Neural cell (in vitro differentiated cells): Measurements from ENCODE around the gene TRIM5.

Experiments used
- EP300 ChIP-seq: fragments of 450-650 bp; conservative IDR thresholded peaks from 2 replicates; pipeline ENCODE4 v1.6.1; 2014; ENCODE audit warnings: antibody characterized with exemption, mild to moderate bottlenecking, moderate library complexity; ENCODE audit not compliant: poor library complexity, severe bottlenecking
- EZH2 ChIP-seq: fragments of 200-600, 300-800 bp; shearing (Covaris generic), sonication (generic); IDR thresholded peaks from 2 replicates; pipeline ENCODE4 v1.6.1; 2014; ENCODE audit warnings: antibody characterized with exemption, low read length, borderline replicate concordance, mild to moderate bottlenecking; ENCODE audit not compliant: insufficient read depth, poor library complexity, severe bottlenecking
- POLR2AphosphoS5 ChIP-seq: IDR thresholded peaks from 2 replicates; pipeline ENCODE4 v1.6.1; 2012
- RAD21 ChIP-seq: fragments of 450-650 bp; conservative IDR thresholded peaks from 2 replicates; pipeline ENCODE4 v1.6.1; 2014; ENCODE audit warnings: antibody characterized with exemption, mild to moderate bottlenecking, moderate library complexity
- SMC3 ChIP-seq: fragments of 450-650 bp; conservative IDR thresholded peaks from 2 replicates; pipeline ENCODE4 v1.6.1; 2014; ENCODE audit warnings: antibody characterized with exemption, mild to moderate bottlenecking, moderate library complexity; ENCODE audit not compliant: poor library complexity
- TAF1 ChIP-seq: IDR thresholded peaks from 2 replicates; pipeline ENCODE4 v1.6.1; 2012; ENCODE audit warnings: low read depth
- TF ChIP-seq, protein P1 (sequence below): fragments of 450-650 bp; IDR thresholded peaks from 2 replicates; pipeline ENCODE4 v1.5.1; 2014; ENCODE audit warnings: antibody characterized with exemption, mild to moderate bottlenecking, moderate library complexity; ENCODE audit not compliant: poor library complexity, severe bottlenecking
- TF ChIP-seq, protein P2 (sequence below): IDR thresholded peaks from 2 replicates; pipeline ENCODE4 v1.6.1; 2012; ENCODE audit warnings: borderline replicate concordance

DNA sequence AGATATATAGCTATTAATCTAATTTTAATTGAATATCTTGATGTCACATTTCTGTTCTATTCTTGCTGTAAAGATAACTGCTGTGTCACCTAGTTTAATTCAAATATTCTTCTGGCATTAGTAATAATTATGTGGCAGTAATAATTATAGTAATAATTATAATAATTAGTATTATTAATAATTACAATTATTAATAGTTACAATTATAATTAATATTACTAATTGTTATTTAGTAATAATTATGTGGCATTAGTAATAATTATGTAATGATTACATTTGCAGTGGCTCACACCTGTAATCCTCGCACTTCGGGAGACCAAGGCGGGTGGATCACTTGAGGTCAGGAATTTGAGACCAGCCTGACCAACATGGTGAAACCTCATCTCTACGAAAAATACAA, 1.6 kb upstream of the TRIM5 start:
- TF ChIP-seq TAF1 = no peak
- TF ChIP-seq, protein P1, sequence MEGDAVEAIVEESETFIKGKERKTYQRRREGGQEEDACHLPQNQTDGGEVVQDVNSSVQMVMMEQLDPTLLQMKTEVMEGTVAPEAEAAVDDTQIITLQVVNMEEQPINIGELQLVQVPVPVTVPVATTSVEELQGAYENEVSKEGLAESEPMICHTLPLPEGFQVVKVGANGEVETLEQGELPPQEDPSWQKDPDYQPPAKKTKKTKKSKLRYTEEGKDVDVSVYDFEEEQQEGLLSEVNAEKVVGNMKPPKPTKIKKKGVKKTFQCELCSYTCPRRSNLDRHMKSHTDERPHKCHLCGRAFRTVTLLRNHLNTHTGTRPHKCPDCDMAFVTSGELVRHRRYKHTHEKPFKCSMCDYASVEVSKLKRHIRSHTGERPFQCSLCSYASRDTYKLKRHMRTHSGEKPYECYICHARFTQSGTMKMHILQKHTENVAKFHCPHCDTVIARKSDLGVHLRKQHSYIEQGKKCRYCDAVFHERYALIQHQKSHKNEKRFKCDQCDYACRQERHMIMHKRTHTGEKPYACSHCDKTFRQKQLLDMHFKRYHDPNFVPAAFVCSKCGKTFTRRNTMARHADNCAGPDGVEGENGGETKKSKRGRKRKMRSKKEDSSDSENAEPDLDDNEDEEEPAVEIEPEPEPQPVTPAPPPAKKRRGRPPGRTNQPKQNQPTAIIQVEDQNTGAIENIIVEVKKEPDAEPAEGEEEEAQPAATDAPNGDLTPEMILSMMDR = no peak
- TF ChIP-seq, protein P2, sequence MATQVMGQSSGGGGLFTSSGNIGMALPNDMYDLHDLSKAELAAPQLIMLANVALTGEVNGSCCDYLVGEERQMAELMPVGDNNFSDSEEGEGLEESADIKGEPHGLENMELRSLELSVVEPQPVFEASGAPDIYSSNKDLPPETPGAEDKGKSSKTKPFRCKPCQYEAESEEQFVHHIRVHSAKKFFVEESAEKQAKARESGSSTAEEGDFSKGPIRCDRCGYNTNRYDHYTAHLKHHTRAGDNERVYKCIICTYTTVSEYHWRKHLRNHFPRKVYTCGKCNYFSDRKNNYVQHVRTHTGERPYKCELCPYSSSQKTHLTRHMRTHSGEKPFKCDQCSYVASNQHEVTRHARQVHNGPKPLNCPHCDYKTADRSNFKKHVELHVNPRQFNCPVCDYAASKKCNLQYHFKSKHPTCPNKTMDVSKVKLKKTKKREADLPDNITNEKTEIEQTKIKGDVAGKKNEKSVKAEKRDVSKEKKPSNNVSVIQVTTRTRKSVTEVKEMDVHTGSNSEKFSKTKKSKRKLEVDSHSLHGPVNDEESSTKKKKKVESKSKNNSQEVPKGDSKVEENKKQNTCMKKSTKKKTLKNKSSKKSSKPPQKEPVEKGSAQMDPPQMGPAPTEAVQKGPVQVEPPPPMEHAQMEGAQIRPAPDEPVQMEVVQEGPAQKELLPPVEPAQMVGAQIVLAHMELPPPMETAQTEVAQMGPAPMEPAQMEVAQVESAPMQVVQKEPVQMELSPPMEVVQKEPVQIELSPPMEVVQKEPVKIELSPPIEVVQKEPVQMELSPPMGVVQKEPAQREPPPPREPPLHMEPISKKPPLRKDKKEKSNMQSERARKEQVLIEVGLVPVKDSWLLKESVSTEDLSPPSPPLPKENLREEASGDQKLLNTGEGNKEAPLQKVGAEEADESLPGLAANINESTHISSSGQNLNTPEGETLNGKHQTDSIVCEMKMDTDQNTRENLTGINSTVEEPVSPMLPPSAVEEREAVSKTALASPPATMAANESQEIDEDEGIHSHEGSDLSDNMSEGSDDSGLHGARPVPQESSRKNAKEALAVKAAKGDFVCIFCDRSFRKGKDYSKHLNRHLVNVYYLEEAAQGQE = no peak
- TF ChIP-seq EP300 = no peak
- TF ChIP-seq POLR2AphosphoS5 = no peak
- no peak for TF ChIP-seq EZH2
- no peak for TF ChIP-seq RAD21
- TF ChIP-seq SMC3 = no peak
